ENCODE results near the gene BLOC1S3. TPM values are rescaled to one million over a fixed set of nuclear protein-coding genes. Genes with fewer than 3 reads are reported as not detected.

Gene BLOC1S3
- total and polyA plus RNA-seq, 2 of the 13 experiments (the other 11 are each of a cell fraction or from before 2014, with no cell fraction given): 4.3 to 4.8 TPM

DNA sequence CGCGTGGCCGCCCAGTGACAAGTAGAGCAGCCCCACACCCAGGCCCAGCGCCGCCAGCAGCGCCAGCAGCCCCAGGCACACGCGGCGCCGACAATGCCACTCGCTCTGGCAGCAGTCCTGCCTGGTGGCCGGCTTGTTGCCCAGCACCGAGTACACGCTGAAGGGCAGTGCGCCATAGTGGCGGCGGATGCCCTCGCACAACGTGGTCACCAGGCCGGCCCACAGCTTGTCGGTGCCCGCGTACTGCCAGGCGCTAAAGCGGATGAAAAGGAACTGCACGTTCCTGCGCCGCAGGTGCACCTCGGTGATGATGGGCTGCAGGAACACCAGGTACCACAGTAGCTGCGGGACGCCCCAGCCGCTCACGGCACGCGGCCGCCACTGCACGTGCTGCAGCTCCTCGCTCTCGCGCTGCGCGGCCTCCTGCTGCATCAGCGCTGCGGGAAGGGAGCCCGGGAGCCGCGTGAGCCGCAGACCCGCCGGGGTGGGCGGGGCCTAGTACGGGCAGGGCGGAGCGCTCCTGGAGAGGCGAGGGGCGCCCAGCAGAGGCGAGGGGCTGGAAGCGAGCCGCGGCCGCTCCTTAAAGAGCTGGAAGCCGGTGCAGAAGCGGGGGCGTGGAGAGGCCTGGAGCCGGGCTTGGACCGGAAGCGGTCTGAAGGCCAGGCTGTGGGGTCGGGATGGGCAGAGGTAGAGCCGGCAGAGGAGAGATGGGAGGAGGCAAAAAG is 25.1 kb upstream of the BLOC1S3 start (continued):
- TF ChIP-seq, protein P1, sequence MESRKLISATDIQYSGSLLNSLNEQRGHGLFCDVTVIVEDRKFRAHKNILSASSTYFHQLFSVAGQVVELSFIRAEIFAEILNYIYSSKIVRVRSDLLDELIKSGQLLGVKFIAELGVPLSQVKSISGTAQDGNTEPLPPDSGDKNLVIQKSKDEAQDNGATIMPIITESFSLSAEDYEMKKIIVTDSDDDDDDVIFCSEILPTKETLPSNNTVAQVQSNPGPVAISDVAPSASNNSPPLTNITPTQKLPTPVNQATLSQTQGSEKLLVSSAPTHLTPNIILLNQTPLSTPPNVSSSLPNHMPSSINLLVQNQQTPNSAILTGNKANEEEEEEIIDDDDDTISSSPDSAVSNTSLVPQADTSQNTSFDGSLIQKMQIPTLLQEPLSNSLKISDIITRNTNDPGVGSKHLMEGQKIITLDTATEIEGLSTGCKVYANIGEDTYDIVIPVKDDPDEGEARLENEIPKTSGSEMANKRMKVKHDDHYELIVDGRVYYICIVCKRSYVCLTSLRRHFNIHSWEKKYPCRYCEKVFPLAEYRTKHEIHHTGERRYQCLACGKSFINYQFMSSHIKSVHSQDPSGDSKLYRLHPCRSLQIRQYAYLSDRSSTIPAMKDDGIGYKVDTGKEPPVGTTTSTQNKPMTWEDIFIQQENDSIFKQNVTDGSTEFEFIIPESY (CRISPR knock-in tag; IDR thresholded peaks at IDR 0.05): peak; percentile 89
- TF ChIP-seq ZNF33A (CRISPR knock-in tag; IDR thresholded peaks at IDR 0.05; ENCODE audit: borderline replicate concordance) (no peak), TBP (CRISPR knock-in tag; IDR thresholded peaks at IDR 0.05) (no peak), IRF2 (CRISPR knock-in tag; IDR thresholded peaks at IDR 0.05) (no peak), PITX1 (CRISPR knock-in tag; IDR thresholded peaks at IDR 0.05) (no peak), PTBP1 (IDR thresholded peaks at IDR 0.05; ENCODE audit: low read depth, low read length, poor library complexity, severe bottlenecking) (peak; percentile 62), ZNF572 (CRISPR knock-in tag; IDR thresholded peaks at IDR 0.05) (no peak), YY1 (IDR thresholded peaks at IDR 0.05; ENCODE audit: insufficient read depth, insufficient replicate concordance, low read depth, low read length) (no peak), STAG1 (CRISPR knock-in tag; IDR thresholded peaks at IDR 0.05) (no peak), GABPB1 (CRISPR knock-in tag; IDR thresholded peaks at IDR 0.05) (peak; percentile 49; the same call in 1 of the 2 replicates), RBM39 (IDR thresholded peaks at IDR 0.05; ENCODE audit: low read depth, low read length, poor library complexity, severe bottlenecking) (peak; percentile 52), HOXA3 (CRISPR knock-in tag; IDR thresholded peaks at IDR 0.05) (peak; percentile 48), ZBTB38 (CRISPR knock-in tag; IDR thresholded peaks at IDR 0.05) (peak; percentile 37; the same call in 1 of the 2 replicates), ZNF564 (CRISPR knock-in tag; IDR thresholded peaks at IDR 0.05) (no peak), BHLHE40 (IDR thresholded peaks at IDR 0.05; ENCODE audit: low read length) (peak; percentile 76), MTA1 (CRISPR knock-in tag; IDR thresholded peaks at IDR 0.05; ENCODE audit: borderline replicate concordance) (peak; percentile 45; the same call in 1 of the 2 replicates), ZC3H13 (CRISPR knock-in tag; IDR thresholded peaks at IDR 0.05) (0 out of 2 replicates have a peak, but pooled peaks have one; percentile 41), MYC (CRISPR knock-in tag; IDR thresholded peaks at IDR 0.05; ENCODE audit: borderline replicate concordance) (peak; percentile 43; the same call in 1 of the 2 replicates), ZBTB7B (CRISPR knock-in tag; IDR thresholded peaks at IDR 0.05) (peak; percentile 4; the same call in 1 of the 2 replicates)
- TF ChIP-seq, protein P2, sequence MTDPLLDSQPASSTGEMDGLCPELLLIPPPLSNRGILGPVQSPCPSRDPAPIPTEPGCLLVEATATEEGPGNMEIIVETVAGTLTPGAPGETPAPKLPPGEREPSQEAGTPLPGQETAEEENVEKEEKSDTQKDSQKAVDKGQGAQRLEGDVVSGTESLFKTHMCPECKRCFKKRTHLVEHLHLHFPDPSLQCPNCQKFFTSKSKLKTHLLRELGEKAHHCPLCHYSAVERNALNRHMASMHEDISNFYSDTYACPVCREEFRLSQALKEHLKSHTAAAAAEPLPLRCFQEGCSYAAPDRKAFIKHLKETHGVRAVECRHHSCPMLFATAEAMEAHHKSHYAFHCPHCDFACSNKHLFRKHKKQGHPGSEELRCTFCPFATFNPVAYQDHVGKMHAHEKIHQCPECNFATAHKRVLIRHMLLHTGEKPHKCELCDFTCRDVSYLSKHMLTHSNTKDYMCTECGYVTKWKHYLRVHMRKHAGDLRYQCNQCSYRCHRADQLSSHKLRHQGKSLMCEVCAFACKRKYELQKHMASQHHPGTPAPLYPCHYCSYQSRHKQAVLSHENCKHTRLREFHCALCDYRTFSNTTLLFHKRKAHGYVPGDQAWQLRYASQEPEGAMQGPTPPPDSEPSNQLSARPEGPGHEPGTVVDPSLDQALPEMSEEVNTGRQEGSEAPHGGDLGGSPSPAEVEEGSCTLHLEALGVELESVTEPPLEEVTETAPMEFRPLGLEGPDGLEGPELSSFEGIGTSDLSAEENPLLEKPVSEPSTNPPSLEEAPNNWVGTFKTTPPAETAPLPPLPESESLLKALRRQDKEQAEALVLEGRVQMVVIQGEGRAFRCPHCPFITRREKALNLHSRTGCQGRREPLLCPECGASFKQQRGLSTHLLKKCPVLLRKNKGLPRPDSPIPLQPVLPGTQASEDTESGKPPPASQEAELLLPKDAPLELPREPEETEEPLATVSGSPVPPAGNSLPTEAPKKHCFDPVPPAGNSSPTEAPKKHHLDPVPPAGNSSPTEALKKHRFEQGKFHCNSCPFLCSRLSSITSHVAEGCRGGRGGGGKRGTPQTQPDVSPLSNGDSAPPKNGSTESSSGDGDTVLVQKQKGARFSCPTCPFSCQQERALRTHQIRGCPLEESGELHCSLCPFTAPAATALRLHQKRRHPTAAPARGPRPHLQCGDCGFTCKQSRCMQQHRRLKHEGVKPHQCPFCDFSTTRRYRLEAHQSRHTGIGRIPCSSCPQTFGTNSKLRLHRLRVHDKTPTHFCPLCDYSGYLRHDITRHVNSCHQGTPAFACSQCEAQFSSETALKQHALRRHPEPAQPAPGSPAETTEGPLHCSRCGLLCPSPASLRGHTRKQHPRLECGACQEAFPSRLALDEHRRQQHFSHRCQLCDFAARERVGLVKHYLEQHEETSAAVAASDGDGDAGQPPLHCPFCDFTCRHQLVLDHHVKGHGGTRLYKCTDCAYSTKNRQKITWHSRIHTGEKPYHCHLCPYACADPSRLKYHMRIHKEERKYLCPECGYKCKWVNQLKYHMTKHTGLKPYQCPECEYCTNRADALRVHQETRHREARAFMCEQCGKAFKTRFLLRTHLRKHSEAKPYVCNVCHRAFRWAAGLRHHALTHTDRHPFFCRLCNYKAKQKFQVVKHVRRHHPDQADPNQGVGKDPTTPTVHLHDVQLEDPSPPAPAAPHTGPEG (CRISPR knock-in tag; IDR thresholded peaks at IDR 0.05): no peak
- TF ChIP-seq, protein P3, sequence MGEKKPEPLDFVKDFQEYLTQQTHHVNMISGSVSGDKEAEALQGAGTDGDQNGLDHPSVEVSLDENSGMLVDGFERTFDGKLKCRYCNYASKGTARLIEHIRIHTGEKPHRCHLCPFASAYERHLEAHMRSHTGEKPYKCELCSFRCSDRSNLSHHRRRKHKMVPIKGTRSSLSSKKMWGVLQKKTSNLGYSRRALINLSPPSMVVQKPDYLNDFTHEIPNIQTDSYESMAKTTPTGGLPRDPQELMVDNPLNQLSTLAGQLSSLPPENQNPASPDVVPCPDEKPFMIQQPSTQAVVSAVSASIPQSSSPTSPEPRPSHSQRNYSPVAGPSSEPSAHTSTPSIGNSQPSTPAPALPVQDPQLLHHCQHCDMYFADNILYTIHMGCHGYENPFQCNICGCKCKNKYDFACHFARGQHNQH (CRISPR knock-in tag; IDR thresholded peaks at IDR 0.05): 0 out of 2 replicates have a peak, but pooled peaks have one; percentile 7

Data from HepG2 (cell line).